ENCODE measurements around the gene ELL.

Gene ELL

DNA sequence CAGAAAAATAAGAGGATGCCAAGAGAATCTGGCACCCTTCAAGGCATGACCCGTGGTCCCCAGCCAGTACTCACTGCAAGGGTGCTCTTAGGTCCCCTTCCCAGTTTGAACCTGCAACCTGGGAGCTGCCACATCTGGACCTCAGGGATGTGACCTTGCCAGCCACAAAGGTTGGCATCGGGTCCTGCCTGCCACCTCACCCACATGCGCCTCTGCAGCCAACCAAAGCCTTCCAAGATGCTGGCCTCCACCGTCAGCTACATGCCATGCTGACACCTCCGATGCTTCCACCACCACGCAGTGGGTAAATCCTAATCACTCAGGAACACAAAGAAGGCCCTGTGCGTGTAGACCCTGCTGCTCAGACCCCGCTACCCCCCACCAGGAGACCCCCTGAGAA lies 35.1 kb downstream of the ELL start:
- no peak overlapping the region for H2BK12ac ChIP-seq (ENCODE audit: low read length)
- no peak overlapping the region for H3K4me3 ChIP-seq (ENCODE audit: low read length in 2 of 2)
- H2AK5ac ChIP-seq (ENCODE audit: low read depth, low read length) = no peak overlapping the region
- peak overlapping the region; percentile 77 for H3K23ac ChIP-seq (ENCODE audit: low read depth, low read length, poor library complexity)
- peak overlapping the region; percentile 54 for H3K9ac ChIP-seq (ENCODE audit: low read depth, low read length, poor library complexity)
- H2BK5ac ChIP-seq (ENCODE audit: low read length) = no peak overlapping the region
- H3K4ac ChIP-seq (ENCODE audit: low read length) = no peak overlapping the region
- peaks cover 9% of the 10 kb centered on the region in 2 donors for H3K4me1 ChIP-seq (ENCODE audit: control insufficient read depth in 2 of 2, insufficient read depth in 1 of 2, low read depth in 1 of 2, low read length in 2 of 2)
- no peak overlapping the region for H2BK15ac ChIP-seq (ENCODE audit: low read length)
- no peak overlapping the region for H4K91ac ChIP-seq (ENCODE audit: low read depth, low read length, poor library complexity)
- peaks cover 0 to under 1% of the 10 kb centered on the region in 2 donors for H3K9me3 ChIP-seq (replicated peaks in 1 of 2; ENCODE audit: control insufficient read depth in 2 of 2, insufficient read depth in 1 of 2, low read depth in 1 of 2, low read length in 2 of 2)
- no peak overlapping the region for H4K8ac ChIP-seq (ENCODE audit: low read depth, low read length)
- H3K4me2 ChIP-seq (ENCODE audit: insufficient read depth, low read length, poor library complexity, severe bottlenecking) = no peak overlapping the region
- no peak overlapping the region for H2AFZ ChIP-seq (ENCODE audit: low read length)
- H3K79me1 ChIP-seq (ENCODE audit: low read depth, low read length) = peaks cover 10% of the 10 kb centered on the region
- no CpG with 5 or more reads among the region's 8 CpGs for WGBS, 2 donors (ENCODE audit: extremely low coverage in 2 of 2, insufficient read length in 2 of 2, insufficient replicate concordance in 1 of 2)
- H3K18ac ChIP-seq (ENCODE audit: low read length) = no peak overlapping the region
- H3K36me3 ChIP-seq (replicated peaks in 1 of 2; ENCODE audit: control insufficient read depth in 2 of 2, insufficient read depth in 2 of 2, low read length in 2 of 2) = peaks cover 0 to 2% of the 10 kb centered on the region in 2 donors
- no peak for DNase-seq (ENCODE audit: low spot score)
- peaks cover 0 to 4% (median 0%) of the 10 kb centered on the region in 3 experiments for H3K27me3 ChIP-seq (ENCODE audit: control insufficient read depth in 3 of 3, insufficient read depth in 3 of 3, low read depth in 1 of 3, low read length in 3 of 3)
- H3K27ac ChIP-seq (replicated peaks; ENCODE audit: low read length) = no peak overlapping the region
- H3K14ac ChIP-seq (ENCODE audit: low read length) = no peak overlapping the region
- H2BK120ac ChIP-seq (ENCODE audit: low read depth, low read length) = no peak overlapping the region

DNA sequence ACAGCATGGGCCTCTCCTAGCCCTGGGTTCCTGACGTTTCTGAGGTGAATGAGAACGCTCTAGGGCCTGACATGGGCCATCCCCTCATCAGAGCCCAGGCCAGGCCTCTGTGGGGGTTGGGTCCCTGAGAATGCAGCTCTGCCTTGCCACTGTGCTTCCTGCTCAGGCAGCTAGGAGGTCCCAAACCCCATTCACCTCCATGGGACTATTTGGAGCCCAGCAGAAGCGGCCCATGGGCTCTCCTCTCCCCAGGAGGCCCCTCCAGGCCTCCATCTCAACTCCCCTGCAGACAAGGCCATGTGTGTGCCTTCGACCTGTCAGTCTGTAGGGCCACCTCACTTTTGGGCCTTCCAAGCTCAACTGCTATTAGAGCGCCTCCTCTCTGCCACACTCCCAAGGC lies 36.9 kb downstream of the ELL start:
- H3K14ac ChIP-seq (ENCODE audit: low read length) = no peak overlapping the region
- no peak overlapping the region for H2BK5ac ChIP-seq (ENCODE audit: low read length)
- peaks cover 2 to 10% of the 10 kb centered on the region in 2 donors for H3K9me3 ChIP-seq (replicated peaks in 1 of 2; ENCODE audit: control insufficient read depth in 2 of 2, insufficient read depth in 1 of 2, low read depth in 1 of 2, low read length in 2 of 2)
- no peak overlapping the region for H2AK5ac ChIP-seq (ENCODE audit: low read depth, low read length)
- peaks cover 0 to 4% (median 0%) of the 10 kb centered on the region in 3 experiments for H3K27me3 ChIP-seq (ENCODE audit: control insufficient read depth in 3 of 3, insufficient read depth in 3 of 3, low read depth in 1 of 3, low read length in 3 of 3)
- H3K27ac ChIP-seq (replicated peaks; ENCODE audit: low read length) = no peak overlapping the region
- H3K4me1 ChIP-seq (ENCODE audit: control insufficient read depth in 2 of 2, insufficient read depth in 1 of 2, low read depth in 1 of 2, low read length in 2 of 2) = peaks cover 7 to 9% of the 10 kb centered on the region in 2 donors
- no CpG with 5 or more reads among the region's 5 CpGs for WGBS, 2 donors (ENCODE audit: extremely low coverage in 2 of 2, insufficient read length in 2 of 2, insufficient replicate concordance in 1 of 2)
- no peak overlapping the region for H4K91ac ChIP-seq (ENCODE audit: low read depth, low read length, poor library complexity)
- H2BK15ac ChIP-seq (ENCODE audit: low read length) = no peak overlapping the region
- no peak overlapping the region for H2BK120ac ChIP-seq (ENCODE audit: low read depth, low read length)
- no peak overlapping the region for H4K8ac ChIP-seq (ENCODE audit: low read depth, low read length)
- DNase-seq (ENCODE audit: low spot score) = no peak
- no peak overlapping the region for H3K4me3 ChIP-seq (ENCODE audit: low read length in 2 of 2)
- H3K79me1 ChIP-seq (ENCODE audit: low read depth, low read length) = peaks cover 11% of the 10 kb centered on the region
- H3K23ac ChIP-seq (ENCODE audit: low read depth, low read length, poor library complexity) = peak overlapping the region; percentile 23
- no peak overlapping the region for H3K18ac ChIP-seq (ENCODE audit: low read length)
- H3K36me3 ChIP-seq (replicated peaks in 1 of 2; ENCODE audit: control insufficient read depth in 2 of 2, insufficient read depth in 2 of 2, low read length in 2 of 2) = peaks cover 0 to 2% of the 10 kb centered on the region in 2 donors
- H2AFZ ChIP-seq (ENCODE audit: low read length) = no peak overlapping the region
- H3K4me2 ChIP-seq (ENCODE audit: insufficient read depth, low read length, poor library complexity, severe bottlenecking) = no peak overlapping the region
- no peak overlapping the region for H2BK12ac ChIP-seq (ENCODE audit: low read length)
- H3K4ac ChIP-seq (ENCODE audit: low read length) = no peak overlapping the region
- H3K9ac ChIP-seq (ENCODE audit: low read depth, low read length, poor library complexity) = no peak overlapping the region

GRCh38 chr19:18483119-18483890 lies 38.6 kb downstream of the ELL start:
- no peak overlapping the region for H2BK12ac ChIP-seq (ENCODE audit: low read length)
- no peak overlapping the region for H4K8ac ChIP-seq (ENCODE audit: low read depth, low read length)
- peak overlapping the region; percentile 36 for H3K18ac ChIP-seq (ENCODE audit: low read length)
- no peak overlapping the region for H4K91ac ChIP-seq (ENCODE audit: low read depth, low read length, poor library complexity)
- H2BK5ac ChIP-seq (ENCODE audit: low read length) = no peak overlapping the region
- H3K4me2 ChIP-seq (ENCODE audit: insufficient read depth, low read length, poor library complexity, severe bottlenecking) = no peak overlapping the region
- H3K23ac ChIP-seq (ENCODE audit: low read depth, low read length, poor library complexity) = no peak overlapping the region
- H3K36me3 ChIP-seq (replicated peaks in 1 of 2; ENCODE audit: control insufficient read depth in 2 of 2, insufficient read depth in 2 of 2, low read length in 2 of 2) = peaks cover 0 to 2% of the 10 kb centered on the region in 2 donors
- peaks cover 7 to 9% of the 10 kb centered on the region in 2 donors for H3K4me1 ChIP-seq (ENCODE audit: control insufficient read depth in 2 of 2, insufficient read depth in 1 of 2, low read depth in 1 of 2, low read length in 2 of 2)
- peaks cover 18% of the 10 kb centered on the region for H3K79me1 ChIP-seq (ENCODE audit: low read depth, low read length)
- H3K4me3 ChIP-seq (ENCODE audit: low read length in 2 of 2) = no peak overlapping the region
- no peak overlapping the region for H2BK15ac ChIP-seq (ENCODE audit: low read length)
- peaks cover 2 to 10% of the 10 kb centered on the region in 2 donors for H3K9me3 ChIP-seq (replicated peaks in 1 of 2; ENCODE audit: control insufficient read depth in 2 of 2, insufficient read depth in 1 of 2, low read depth in 1 of 2, low read length in 2 of 2)
- H3K27ac ChIP-seq (replicated peaks; ENCODE audit: low read length) = no peak overlapping the region
- H2AFZ ChIP-seq (ENCODE audit: low read length) = no peak overlapping the region
- DNase-seq (ENCODE audit: low spot score) = no peak
- H3K9ac ChIP-seq (ENCODE audit: low read depth, low read length, poor library complexity) = peak overlapping the region; percentile 50
- no peak overlapping the region for H2BK120ac ChIP-seq (ENCODE audit: low read depth, low read length)
- no peak overlapping the region for H2AK5ac ChIP-seq (ENCODE audit: low read depth, low read length)
- H3K4ac ChIP-seq (ENCODE audit: low read length) = no peak overlapping the region
- WGBS, 2 donors (ENCODE audit: extremely low coverage in 2 of 2, insufficient read length in 2 of 2, insufficient replicate concordance in 1 of 2) = no CpG with 5 or more reads among the region's 12 CpGs
- peaks cover 0 to 4% (median 0%) of the 10 kb centered on the region in 3 experiments for H3K27me3 ChIP-seq (ENCODE audit: control insufficient read depth in 3 of 3, insufficient read depth in 3 of 3, low read depth in 1 of 3, low read length in 3 of 3)
- H3K14ac ChIP-seq (ENCODE audit: low read length) = peak overlapping the region; percentile 63

DNA sequence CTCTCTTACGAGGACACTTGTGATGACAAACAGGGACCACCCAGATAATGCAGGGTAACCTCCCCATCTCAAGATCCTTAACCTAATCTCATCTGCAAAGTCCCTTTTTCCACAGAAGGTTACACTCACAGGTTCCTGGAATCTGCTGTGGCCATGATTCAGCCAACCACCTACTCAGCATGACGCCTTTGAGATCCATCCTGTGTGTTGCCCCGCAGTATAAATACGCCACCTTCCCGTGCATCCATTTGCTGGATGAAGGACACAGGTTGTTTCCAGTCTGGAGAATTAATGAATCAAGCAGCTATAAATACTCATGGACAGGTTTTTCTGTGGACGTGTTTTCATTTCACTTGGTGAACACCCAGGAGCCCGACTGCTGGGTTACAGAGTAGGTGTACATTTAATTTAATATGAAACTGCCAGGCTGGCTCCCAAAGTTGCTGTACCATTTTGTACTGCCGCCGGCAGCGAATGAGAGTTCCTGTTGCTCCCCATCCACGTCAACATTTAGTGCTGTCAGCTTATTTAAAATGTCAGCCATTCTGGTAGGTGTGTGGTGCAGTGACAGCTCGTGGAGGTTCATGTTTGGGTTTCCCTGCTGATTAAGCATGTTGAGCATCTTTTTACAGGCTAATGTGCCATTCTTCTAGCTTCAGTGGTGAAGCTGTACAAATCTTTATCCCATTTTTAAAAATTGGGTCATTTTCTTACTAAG lies 40.2 kb downstream of the ELL start:
- H2BK5ac ChIP-seq (ENCODE audit: low read length) = no peak overlapping the region
- no peak overlapping the region for H4K8ac ChIP-seq (ENCODE audit: low read depth, low read length)
- no peak overlapping the region for H3K4me3 ChIP-seq (ENCODE audit: low read length in 2 of 2)
- H3K23ac ChIP-seq (ENCODE audit: low read depth, low read length, poor library complexity) = no peak overlapping the region
- H4K91ac ChIP-seq (ENCODE audit: low read depth, low read length, poor library complexity) = no peak overlapping the region
- no peak overlapping the region for H3K4me2 ChIP-seq (ENCODE audit: insufficient read depth, low read length, poor library complexity, severe bottlenecking)
- H2BK12ac ChIP-seq (ENCODE audit: low read length) = no peak overlapping the region
- no peak overlapping the region for H3K4ac ChIP-seq (ENCODE audit: low read length)
- H3K27me3 ChIP-seq (ENCODE audit: control insufficient read depth in 3 of 3, insufficient read depth in 3 of 3, low read depth in 1 of 3, low read length in 3 of 3) = peaks cover 0 to 2% (median 0%) of the 10 kb centered on the region in 3 experiments
- peaks cover 2 to 15% of the 10 kb centered on the region in 2 donors for H3K9me3 ChIP-seq (replicated peaks in 1 of 2; ENCODE audit: control insufficient read depth in 2 of 2, insufficient read depth in 1 of 2, low read depth in 1 of 2, low read length in 2 of 2)
- H3K4me1 ChIP-seq (ENCODE audit: control insufficient read depth in 2 of 2, insufficient read depth in 1 of 2, low read depth in 1 of 2, low read length in 2 of 2) = peaks cover 7 to 9% of the 10 kb centered on the region in 2 donors
- no peak overlapping the region for H2AK5ac ChIP-seq (ENCODE audit: low read depth, low read length)
- no peak overlapping the region for H2BK15ac ChIP-seq (ENCODE audit: low read length)
- no peak overlapping the region for H3K18ac ChIP-seq (ENCODE audit: low read length)
- WGBS, 2 donors (ENCODE audit: extremely low coverage in 2 of 2, insufficient read length in 2 of 2, insufficient replicate concordance in 1 of 2) = no CpG with 5 or more reads among the region's 12 CpGs
- no peak for DNase-seq (ENCODE audit: low spot score)
- H3K27ac ChIP-seq (replicated peaks; ENCODE audit: low read length) = no peak overlapping the region
- H3K36me3 ChIP-seq (replicated peaks in 1 of 2; ENCODE audit: control insufficient read depth in 2 of 2, insufficient read depth in 2 of 2, low read length in 2 of 2) = peaks cover 0 to 2% of the 10 kb centered on the region in 2 donors
- H3K9ac ChIP-seq (ENCODE audit: low read depth, low read length, poor library complexity) = no peak overlapping the region
- H3K79me1 ChIP-seq (ENCODE audit: low read depth, low read length) = peaks cover 16% of the 10 kb centered on the region
- no peak overlapping the region for H2BK120ac ChIP-seq (ENCODE audit: low read depth, low read length)
- H3K14ac ChIP-seq (ENCODE audit: low read length) = no peak overlapping the region
- no peak overlapping the region for H2AFZ ChIP-seq (ENCODE audit: low read length)
